Keratinocyte (primary cell): ENCODE data around the gene AGPS. TPM values are rescaled to one million over a fixed set of nuclear protein-coding genes. Genes with fewer than 3 reads are reported as not detected.

Source experiments
- DNase-seq: peaks from one replicate; pipeline ENCODE4 v3.0.0-alpha.2; 2011; ENCODE audit warnings: low read depth, missing footprints, low spot score
- FAIRE-seq: peaks from 2 replicates; lab custom pipeline; 2011; peaks lifted over from hg19 to GRCh38; lab: Jason Lieb, UNC
- H2AFZ ChIP-seq: 2 replicates; pipeline ENCODE4 v1.6.0; 2012; ENCODE audit warnings: low read length, control low read depth, inconsistent platforms; ENCODE audit not compliant: control insufficient read depth
- H3K27ac ChIP-seq: 2 replicates; pipeline ENCODE4 v1.5.1; 2011; ENCODE audit warnings: low read length; ENCODE audit not compliant: control insufficient read depth, insufficient read depth
- H3K27me3 ChIP-seq: 3 replicates; pipeline ENCODE4 v1.6.0; 2011; ENCODE audit warnings: low read length; ENCODE audit not compliant: control insufficient read depth, insufficient read depth; ENCODE audit errors: extremely low read depth
- H3K36me3 ChIP-seq, 2 experiments: 2 replicates in 1 of 2; 3 replicates in 1 of 2; pipeline ENCODE4 v1.5.1; 2011; ENCODE audit warnings: low read length in 2 of 2, mild to moderate bottlenecking in 1 of 2; ENCODE audit not compliant: control insufficient read depth in 2 of 2, insufficient read depth in 2 of 2; ENCODE audit errors: extremely low read depth in 1 of 2
- H3K4me1 ChIP-seq: 3 replicates; pipeline ENCODE4 v1.5.1; 2011; ENCODE audit warnings: low read length; ENCODE audit not compliant: control insufficient read depth, insufficient read depth; ENCODE audit errors: extremely low read depth
- H3K4me2 ChIP-seq: 3 replicates; pipeline ENCODE4 v1.6.0; 2011; ENCODE audit warnings: low read depth, low read length; ENCODE audit not compliant: control insufficient read depth, insufficient read depth; ENCODE audit errors: extremely low read depth
- H3K4me3 ChIP-seq, 3 experiments: fragments of 200-600 bp in 1 of 3; sonication (generic) in 1 of 3; 2 replicates in 2 of 3; 3 replicates in 1 of 3; pipeline ENCODE4 v1.5.1; 2011 to 2016; ENCODE audit warnings: low read length in 3 of 3, mild to moderate bottlenecking in 3 of 3, control low read depth in 2 of 3, inconsistent platforms in 1 of 3, low read depth in 1 of 3, mixed read lengths in 1 of 3, mixed run types in 1 of 3, moderate library complexity in 1 of 3; ENCODE audit not compliant: control insufficient read depth in 2 of 3, insufficient read depth in 2 of 3; ENCODE audit errors: extremely low read depth in 1 of 3
- H3K79me2 ChIP-seq: 2 replicates; pipeline ENCODE4 v1.6.0; 2012; ENCODE audit warnings: low read length; ENCODE audit not compliant: control insufficient read depth, insufficient read depth
- H3K9ac ChIP-seq: 3 replicates; pipeline ENCODE4 v1.6.0; 2011; ENCODE audit warnings: low read length; ENCODE audit not compliant: control insufficient read depth, insufficient read depth; ENCODE audit errors: extremely low read depth
- H3K9me1 ChIP-seq: 3 replicates; pipeline ENCODE4 v1.6.0; 2011; ENCODE audit warnings: low read length; ENCODE audit not compliant: control insufficient read depth, insufficient read depth; ENCODE audit errors: extremely low read depth
- H3K9me3 ChIP-seq: 2 replicates; pipeline ENCODE4 v1.5.1; 2012; ENCODE audit warnings: low read depth, low read length; ENCODE audit not compliant: control insufficient read depth
- H4K20me1 ChIP-seq: 3 replicates; pipeline ENCODE4 v1.6.0; 2011; ENCODE audit warnings: low read length; ENCODE audit not compliant: control insufficient read depth, insufficient read depth; ENCODE audit errors: extremely low read depth
- CTCF ChIP-seq, 3 experiments: IDR thresholded peaks in 1 of 3; conservative IDR thresholded peaks in 1 of 3; optimal IDR thresholded peaks in 1 of 3; 2 replicates in 2 of 3; 3 replicates in 1 of 3; pipeline versions ENCODE3 to v1.5.1; 2011; ENCODE audit warnings: low read length in 3 of 3, mild to moderate bottlenecking in 3 of 3, moderate library complexity in 2 of 3, control low read depth in 1 of 3, inconsistent platforms in 1 of 3; ENCODE audit not compliant: insufficient read depth in 2 of 3; ENCODE audit errors: extremely low read depth in 1 of 3
- EZH2 ChIP-seq: IDR thresholded peaks from one replicate; pipeline ENCODE4 v1.6.1; 2012; ENCODE audit warnings: inconsistent platforms, mild to moderate bottlenecking, low read length, moderate library complexity
- dilution Hi-C: fragments of 300-500 bp; cut with MboI; formaldehyde crosslinking; loops from one replicate; pipeline ENCODE4 v1.7.0; 2020; ENCODE audit warnings: low sequenced_read_pairs; ENCODE audit not compliant: extremely low pct_ligation_motif_present
- polyA plus RNA-seq, 5 experiments: library from polyadenylated mRNA; depleted of rRNA in 3 of 5; stranded (reverse) in 3 of 5; stranded (forward) in 1 of 5; unstranded in 1 of 5; fragments of >200 nt; gene quantifications; 1 replicate in 1 of 5; 2 replicates in 3 of 5; 3 replicates in 1 of 5; pipeline versions ENCODE4 v1.2.1 to v1.2.3, GENCODE V29; 2011 to 2012; ENCODE audit warnings: missing spikeins in 2 of 5, low read depth in 1 of 5, low replicate concordance in 1 of 5

AGPS gene
- polyA plus RNA-seq, 1 donor (not counting 4 experiments of a cell fraction or from before 2014, with no cell fraction given): 28.0 TPM

GRCh38 chr2:177482195-177482594, 89.6 kb downstream of the AGPS start:
- H3K4me2 ChIP-seq: no peak overlapping the region
- no peak overlapping the region for H2AFZ ChIP-seq
- H3K27me3 ChIP-seq: no peaks in the 10 kb centered on the region
- H3K9me3 ChIP-seq: no peaks in the 10 kb centered on the region
- peaks cover 1 to 3% of the 10 kb centered on the region in 2 experiments for H3K36me3 ChIP-seq
- DNase-seq (no peak), FAIRE-seq (no peak)
- no peak overlapping the region for H3K27ac ChIP-seq
- TF ChIP-seq CTCF (optimal IDR thresholded peaks at IDR 0.05 in 1 of 3, IDR thresholded peaks at IDR 0.05 in 1 of 3, conservative IDR thresholded peaks at IDR 0.05 in 1 of 3; ENCODE audit: extremely low read depth in 1 of 3, insufficient read depth in 2 of 3, low read length in 3 of 3) (no peak), EZH2 (no peak)
- dilution Hi-C loops: no loop called here
- no peaks in the 10 kb centered on the region for H3K79me2 ChIP-seq
- no peak overlapping the region for H3K4me3 ChIP-seq
- H3K9ac ChIP-seq: no peak overlapping the region
- no peaks in the 10 kb centered on the region for H4K20me1 ChIP-seq
- no peaks in the 10 kb centered on the region for H3K9me1 ChIP-seq
- H3K4me1 ChIP-seq: no peaks in the 10 kb centered on the region

DNA sequence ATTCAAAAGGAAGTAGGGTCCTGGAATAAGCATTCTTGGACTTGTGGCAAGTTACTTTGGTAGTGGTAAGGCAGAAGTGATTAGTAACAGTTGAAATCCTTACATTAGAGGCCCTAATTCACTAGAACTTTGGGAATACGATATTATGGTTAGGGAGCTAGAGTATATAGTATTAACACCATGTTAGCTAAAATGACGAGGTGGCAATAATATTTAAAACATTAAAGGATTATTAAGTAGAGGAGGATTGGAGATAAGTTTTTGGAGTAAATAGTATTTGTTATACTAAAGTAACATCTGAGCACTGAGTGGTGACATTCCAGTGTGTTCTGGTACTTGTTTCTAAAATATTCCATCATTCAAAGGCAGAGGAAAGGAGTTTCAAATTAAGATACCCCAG, 91.0 kb downstream of the AGPS start:
- Histone ChIP-seq H3K79me2 (no peaks in the 10 kb centered on the region), H3K27me3 (no peaks in the 10 kb centered on the region), H3K9me3 (no peaks in the 10 kb centered on the region), H3K36me3 (peaks cover 1 to 3% of the 10 kb centered on the region in 2 experiments), H3K4me3 (no peak overlapping the region), H3K9me1 (no peaks in the 10 kb centered on the region), H3K4me2 (no peak overlapping the region), H3K9ac (no peak overlapping the region), H3K27ac (no peak overlapping the region), H3K4me1 (no peaks in the 10 kb centered on the region), H4K20me1 (no peaks in the 10 kb centered on the region), H2AFZ (no peak overlapping the region)
- DNase-seq: no peak
- no peak for FAIRE-seq
- dilution Hi-C loops: no loop called here
- TF ChIP-seq EZH2 (no peak), CTCF (optimal IDR thresholded peaks at IDR 0.05 in 1 of 3, IDR thresholded peaks at IDR 0.05 in 1 of 3, conservative IDR thresholded peaks at IDR 0.05 in 1 of 3; ENCODE audit: extremely low read depth in 1 of 3, insufficient read depth in 2 of 3, low read length in 3 of 3) (no peak)
